Gastroesophageal sphincter (tissue), 2 donors: ENCODE measurements around the gene RYR3.

Experiments used
- POLR2A ChIP-seq, 2 donors: fragments of 450-650 bp; IDR thresholded peaks; one replicate each; pipeline ENCODE4 v1.6.1; 2017; ENCODE audit warnings: antibody characterized with exemption in 2 of 2, mild to moderate bottlenecking in 2 of 2, moderate library complexity in 1 of 2
- POLR2AphosphoS5 ChIP-seq: sonication (generic); formaldehyde crosslinking; IDR thresholded peaks from one replicate; pipeline ENCODE4 v1.6.1; 2017; ENCODE audit warnings: antibody characterized with exemption

GRCh38 chr15:33357845-33358244 lies 47.1 kb downstream of the RYR3 start:
- TF ChIP-seq POLR2A (IDR thresholded peaks at IDR 0.05), result no peak
- TF ChIP-seq POLR2AphosphoS5, result no peak
